OCI-LY3 (cell line): Measurements from ENCODE around the gene ADARB2.

Source experiments
- H2AFZ ChIP-seq: fragments of 200-600, 300-600 bp; shearing (Covaris generic); 2 replicates; pipeline ENCODE4 v1.6.0; 2014; ENCODE audit warnings: antibody characterized with exemption, low read depth, low read length
- H3K27ac ChIP-seq: fragments of 200-600, 300-600 bp; sonication (generic); 2 replicates; pipeline ENCODE4 v1.5.1; 2014; ENCODE audit warnings: mild to moderate bottlenecking, low read length, moderate library complexity, mixed read lengths
- H3K27me3 ChIP-seq: fragments of 200-600, 300-600 bp; sonication (generic); 2 replicates; pipeline ENCODE4 v1.6.1; 2014; ENCODE audit warnings: low read depth, low read length, mixed read lengths
- H3K36me3 ChIP-seq: fragments of 200-600, 300-600 bp; sonication (generic); replicated peaks from 2 replicates; pipeline ENCODE3; 2014; ENCODE audit warnings: low read depth, low read length, mixed read lengths
- H3K4me1 ChIP-seq: fragments of 300-600, 200-600 bp; sonication (generic); 2 replicates; pipeline ENCODE4 v1.6.1; 2014; ENCODE audit warnings: low read length, mixed read lengths
- H3K4me2 ChIP-seq: fragments of 200-600, 300-600 bp; sonication (generic); 2 replicates; pipeline ENCODE4 v1.6.1; 2014; ENCODE audit warnings: low read length, mixed read lengths
- H3K4me3 ChIP-seq: fragments of 300-600, 200-600 bp; sonication (generic); 2 replicates; pipeline ENCODE4 v1.5.1; 2014; ENCODE audit warnings: antibody characterized with exemption, mild to moderate bottlenecking, low read length, moderate library complexity
- H3K79me2 ChIP-seq: fragments of 300-600, 200-600 bp; shearing (Covaris generic); 2 replicates; pipeline ENCODE4 v1.6.1; 2014; ENCODE audit warnings: mild to moderate bottlenecking, low read length, mixed read lengths
- H3K9ac ChIP-seq: fragments of 300-600, 200-600 bp; shearing (Covaris generic); 2 replicates; pipeline ENCODE4 v1.6.0; 2014; ENCODE audit warnings: mild to moderate bottlenecking, low read length, moderate library complexity
- H3K9me3 ChIP-seq: fragments of 200-600, 300-600 bp; shearing (Covaris generic); 2 replicates; pipeline ENCODE4 v1.6.1; 2014; ENCODE audit warnings: low read length, mixed read lengths; ENCODE audit not compliant: insufficient read depth
- H4K20me1 ChIP-seq: fragments of 200-600, 300-600 bp; sonication (generic); 2 replicates; pipeline ENCODE4 v1.6.1; 2016; ENCODE audit warnings: low read length, mixed read lengths; ENCODE audit not compliant: insufficient read depth
- CTCF ChIP-seq: fragments of 200-600, 300-600 bp; sonication (generic); IDR thresholded peaks from 2 replicates; pipeline ENCODE4 v1.5.1; 2014; ENCODE audit warnings: antibody characterized with exemption, low read length, low read depth
- EZH2phosphoT487 ChIP-seq: fragments of 200-600 bp; shearing (Covaris generic); IDR thresholded peaks from 2 replicates; pipeline ENCODE4 v1.6.1; 2018; ENCODE audit warnings: antibody characterized with exemption, mixed run types, low read depth

Gene ADARB2

GRCh38 chr10:1529806-1530413, 207.4 kb downstream of the ADARB2 start:
- TF ChIP-seq EZH2phosphoT487 (no peak), CTCF (no peak)
- H3K27me3 ChIP-seq = no peaks in the 10 kb centered on the region

GRCh38 chr10:1527951-1528350, 209.4 kb downstream of the ADARB2 start:
- no peak overlapping the region for H2AFZ ChIP-seq
- no peak overlapping the region for H3K9ac ChIP-seq
- H3K4me1 ChIP-seq = no peaks in the 10 kb centered on the region
- TF ChIP-seq CTCF (no peak), EZH2phosphoT487 (no peak)
- no peak overlapping the region for H3K4me2 ChIP-seq
- no peaks in the 10 kb centered on the region for H3K79me2 ChIP-seq
- H3K4me3 ChIP-seq = no peak overlapping the region
- no peak overlapping the region for H3K27ac ChIP-seq
- H4K20me1 ChIP-seq = no peaks in the 10 kb centered on the region
- H3K27me3 ChIP-seq = no peaks in the 10 kb centered on the region
- no peaks in the 10 kb centered on the region for H3K36me3 ChIP-seq
- no peaks in the 10 kb centered on the region for H3K9me3 ChIP-seq

More at GRCh38 chr10:1529806-1530413, 207.4 kb downstream of the ADARB2 start:
- H3K9ac ChIP-seq = no peak overlapping the region
- H2AFZ ChIP-seq = no peak overlapping the region
- no peaks in the 10 kb centered on the region for H3K9me3 ChIP-seq
- H3K4me1 ChIP-seq = no peaks in the 10 kb centered on the region
- no peak overlapping the region for H3K4me2 ChIP-seq
- H3K79me2 ChIP-seq = no peaks in the 10 kb centered on the region
- no peak overlapping the region for H3K27ac ChIP-seq
- no peaks in the 10 kb centered on the region for H4K20me1 ChIP-seq
- H3K4me3 ChIP-seq = no peak overlapping the region
- H3K36me3 ChIP-seq = no peaks in the 10 kb centered on the region

GRCh38 chr10:1526436-1527055, 210.8 kb downstream of the ADARB2 start:
- Histone ChIP-seq H2AFZ (no peak overlapping the region), H3K4me2 (no peak overlapping the region), H3K27ac (no peak overlapping the region), H3K4me1 (no peaks in the 10 kb centered on the region), H3K36me3 (no peaks in the 10 kb centered on the region), H3K9ac (no peak overlapping the region), H3K27me3 (no peaks in the 10 kb centered on the region), H3K4me3 (no peak overlapping the region), H3K79me2 (no peaks in the 10 kb centered on the region), H3K9me3 (no peaks in the 10 kb centered on the region), H4K20me1 (no peaks in the 10 kb centered on the region)
- TF ChIP-seq EZH2phosphoT487 (no peak), CTCF (no peak)

GRCh38 chr10:1525354-1526162, 211.8 kb downstream of the ADARB2 start:
- H2AFZ ChIP-seq = no peak overlapping the region
- H3K4me2 ChIP-seq = no peak overlapping the region
- no peaks in the 10 kb centered on the region for H3K79me2 ChIP-seq
- H3K36me3 ChIP-seq = no peaks in the 10 kb centered on the region
- H4K20me1 ChIP-seq = no peaks in the 10 kb centered on the region
- H3K9ac ChIP-seq = no peak overlapping the region
- H3K4me1 ChIP-seq = no peaks in the 10 kb centered on the region
- no peaks in the 10 kb centered on the region for H3K9me3 ChIP-seq
- H3K27me3 ChIP-seq = no peaks in the 10 kb centered on the region
- H3K4me3 ChIP-seq = no peak overlapping the region
- no peak overlapping the region for H3K27ac ChIP-seq
- no peak for TF ChIP-seq CTCF
- TF ChIP-seq EZH2phosphoT487 = no peak
